ENCODE measurements around the gene RMND1. TPM values are rescaled to one million over a fixed set of nuclear protein-coding genes. Genes with fewer than 3 reads are reported as not detected.
A peak's percentile ranks its signal among the peaks of the same experiment; 100 is the strongest.

Gene RMND1
- total and polyA plus RNA-seq, 2 of the 13 experiments (the other 11 are each of a cell fraction or from before 2014, with no cell fraction given), result 34.0 to 72.5 TPM

- TF ChIP-seq, protein P1, sequence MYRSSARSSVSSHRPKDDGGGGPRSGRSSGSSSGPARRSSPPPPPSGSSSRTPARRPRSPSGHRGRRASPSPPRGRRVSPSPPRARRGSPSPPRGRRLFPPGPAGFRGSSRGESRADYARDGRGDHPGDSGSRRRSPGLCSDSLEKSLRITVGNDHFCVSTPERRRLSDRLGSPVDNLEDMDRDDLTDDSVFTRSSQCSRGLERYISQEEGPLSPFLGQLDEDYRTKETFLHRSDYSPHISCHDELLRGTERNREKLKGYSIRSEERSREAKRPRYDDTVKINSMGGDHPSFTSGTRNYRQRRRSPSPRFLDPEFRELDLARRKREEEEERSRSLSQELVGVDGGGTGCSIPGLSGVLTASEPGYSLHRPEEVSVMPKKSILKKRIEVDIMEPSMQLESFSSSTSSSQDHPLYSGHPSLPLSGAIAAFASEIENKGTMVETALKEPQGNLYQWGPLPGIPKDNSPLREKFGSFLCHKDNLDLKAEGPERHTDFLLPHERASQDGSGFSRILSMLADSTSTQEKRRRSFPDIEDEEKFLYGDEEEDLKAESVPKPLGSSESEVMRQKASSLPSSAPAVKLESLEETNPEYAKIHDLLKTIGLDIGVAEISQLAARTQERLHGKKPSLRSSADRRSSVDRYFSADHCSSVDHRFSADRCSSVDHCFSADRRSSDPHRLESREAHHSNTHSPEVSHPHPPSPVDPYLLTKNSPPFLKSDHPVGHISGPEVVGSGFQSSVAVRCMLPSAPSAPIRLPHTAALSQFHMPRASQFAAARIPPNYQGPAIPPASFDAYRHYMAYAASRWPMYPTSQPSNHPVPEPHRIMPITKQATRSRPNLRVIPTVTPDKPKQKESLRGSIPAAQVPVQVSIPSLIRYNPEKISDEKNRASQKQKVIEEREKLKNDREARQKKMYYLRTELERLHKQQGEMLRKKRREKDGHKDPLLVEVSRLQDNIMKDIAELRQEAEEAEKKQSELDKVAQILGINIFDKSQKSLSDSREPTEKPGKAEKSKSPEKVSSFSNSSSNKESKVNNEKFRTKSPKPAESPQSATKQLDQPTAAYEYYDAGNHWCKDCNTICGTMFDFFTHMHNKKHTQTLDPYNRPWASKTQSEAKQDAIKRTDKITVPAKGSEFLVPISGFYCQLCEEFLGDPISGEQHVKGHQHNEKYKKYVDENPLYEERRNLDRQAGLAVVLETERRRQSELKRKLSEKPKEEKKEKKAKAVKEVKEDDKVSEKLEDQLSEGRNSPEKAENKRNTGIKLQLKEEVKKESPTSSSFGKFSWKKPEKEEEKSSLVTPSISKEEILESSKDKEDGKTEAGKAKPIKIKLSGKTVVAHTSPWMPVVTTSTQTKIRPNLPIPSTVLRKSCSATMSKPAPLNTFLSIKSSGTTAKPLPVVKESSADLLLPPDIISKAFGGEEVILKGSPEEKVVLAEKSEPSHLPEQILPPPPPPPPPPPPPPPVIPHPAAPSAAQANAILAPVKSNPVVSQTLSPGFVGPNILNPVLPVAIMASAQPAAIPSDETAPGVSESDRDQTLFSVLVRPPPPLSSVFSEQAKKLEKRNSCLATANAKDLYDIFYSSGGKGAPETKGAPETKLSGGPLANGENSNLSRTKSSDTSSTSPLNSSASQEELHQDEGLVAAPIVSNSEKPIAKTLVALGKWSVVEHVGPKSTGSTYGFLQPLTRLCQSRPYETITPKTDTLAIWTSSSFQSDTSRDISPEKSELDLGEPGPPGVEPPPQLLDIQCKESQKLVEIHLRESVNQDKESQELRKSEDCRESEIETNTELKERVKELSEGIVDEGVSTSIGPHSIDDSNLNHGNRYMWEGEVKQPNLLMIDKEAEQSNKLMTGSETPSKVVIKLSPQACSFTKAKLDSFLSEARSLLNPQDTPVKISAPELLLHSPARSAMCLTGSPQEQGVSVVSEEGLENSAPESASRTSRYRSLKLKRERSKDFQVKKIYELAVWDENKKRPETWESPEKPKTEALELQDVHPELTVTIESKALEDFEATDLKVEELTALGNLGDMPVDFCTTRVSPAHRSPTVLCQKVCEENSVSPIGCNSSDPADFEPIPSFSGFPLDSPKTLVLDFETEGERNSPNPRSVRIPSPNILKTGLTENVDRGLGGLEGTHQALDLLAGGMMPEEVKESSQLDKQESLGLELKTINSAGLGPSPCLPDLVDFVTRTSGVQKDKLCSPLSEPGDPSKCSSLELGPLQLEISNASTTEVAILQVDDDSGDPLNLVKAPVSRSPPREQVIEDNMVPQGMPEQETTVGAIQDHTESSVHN (CRISPR knock-in tag; IDR thresholded peaks at IDR 0.05), result no peak
- TF ChIP-seq, protein P2, sequence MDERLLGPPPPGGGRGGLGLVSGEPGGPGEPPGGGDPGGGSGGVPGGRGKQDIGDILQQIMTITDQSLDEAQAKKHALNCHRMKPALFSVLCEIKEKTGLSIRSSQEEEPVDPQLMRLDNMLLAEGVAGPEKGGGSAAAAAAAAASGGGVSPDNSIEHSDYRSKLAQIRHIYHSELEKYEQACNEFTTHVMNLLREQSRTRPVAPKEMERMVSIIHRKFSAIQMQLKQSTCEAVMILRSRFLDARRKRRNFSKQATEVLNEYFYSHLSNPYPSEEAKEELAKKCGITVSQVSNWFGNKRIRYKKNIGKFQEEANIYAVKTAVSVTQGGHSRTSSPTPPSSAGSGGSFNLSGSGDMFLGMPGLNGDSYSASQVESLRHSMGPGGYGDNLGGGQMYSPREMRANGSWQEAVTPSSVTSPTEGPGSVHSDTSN (CRISPR knock-in tag; IDR thresholded peaks at IDR 0.05), result no peak
- no peak for TF ChIP-seq ZNF749 (CRISPR knock-in tag; IDR thresholded peaks at IDR 0.05; ENCODE audit: borderline replicate concordance)
- no peak for TF ChIP-seq ZBTB7A (CRISPR knock-in tag; IDR thresholded peaks at IDR 0.05)
- TF ChIP-seq TCF12 (IDR thresholded peaks at IDR 0.05), result no peak
- no peak for TF ChIP-seq TCF12 (CRISPR knock-in tag; IDR thresholded peaks at IDR 0.05)
- peak; percentile 81 for TF ChIP-seq FOXP4 (CRISPR knock-in tag; IDR thresholded peaks at IDR 0.05)
- no peak for TF ChIP-seq ZNF687 (CRISPR knock-in tag; IDR thresholded peaks at IDR 0.05)
- TF ChIP-seq YEATS2 (CRISPR knock-in tag; IDR thresholded peaks at IDR 0.05; ENCODE audit: borderline replicate concordance), result no peak
- TF ChIP-seq SIX4 (CRISPR knock-in tag; IDR thresholded peaks at IDR 0.05), result 0 out of 2 replicates have a peak, but pooled peaks have one; percentile 18
Observed at GRCh38 chr6:151498327-151498726, 46.4 kb upstream of the RMND1 start (continued).

Measured in HepG2 (cell line).